Measurements from ENCODE around the gene ARHGEF12. TPM values are rescaled to one million over a fixed set of nuclear protein-coding genes. Genes with fewer than 3 reads are reported as not detected.

Gene ARHGEF12
- total RNA-seq, 1 donor from 2014 or later: 127 TPM

DNA sequence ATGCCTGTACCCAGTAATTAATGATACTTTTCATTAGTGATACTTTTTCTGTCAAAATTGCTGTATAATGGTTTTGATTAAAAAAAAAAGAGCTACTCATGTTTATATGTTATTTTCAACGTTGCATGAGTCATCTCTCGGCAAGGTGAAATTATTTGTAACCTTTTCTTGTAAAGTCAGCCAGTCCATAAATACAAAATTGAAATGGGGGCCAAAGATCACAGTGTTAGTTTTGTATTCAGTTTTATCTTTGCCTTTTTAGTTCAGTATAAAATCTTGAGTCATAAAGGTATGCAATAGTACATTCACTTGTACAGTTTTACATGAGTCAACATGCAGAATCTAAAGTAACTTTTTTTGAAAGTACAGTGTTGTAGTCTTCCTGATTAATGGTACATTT, 4.3 kb downstream of the ARHGEF12 start:
- DNase-seq (ENCODE audit: low spot score): no peak

- DNase-seq (ENCODE audit: low spot score): no peak
Measured at GRCh38 chr11:120342226-120342625, 6.0 kb downstream of the ARHGEF12 start.

- DNase-seq (ENCODE audit: low spot score): no peak
Measured at GRCh38 chr11:120342678-120343077, 6.5 kb downstream of the ARHGEF12 start.

DNA sequence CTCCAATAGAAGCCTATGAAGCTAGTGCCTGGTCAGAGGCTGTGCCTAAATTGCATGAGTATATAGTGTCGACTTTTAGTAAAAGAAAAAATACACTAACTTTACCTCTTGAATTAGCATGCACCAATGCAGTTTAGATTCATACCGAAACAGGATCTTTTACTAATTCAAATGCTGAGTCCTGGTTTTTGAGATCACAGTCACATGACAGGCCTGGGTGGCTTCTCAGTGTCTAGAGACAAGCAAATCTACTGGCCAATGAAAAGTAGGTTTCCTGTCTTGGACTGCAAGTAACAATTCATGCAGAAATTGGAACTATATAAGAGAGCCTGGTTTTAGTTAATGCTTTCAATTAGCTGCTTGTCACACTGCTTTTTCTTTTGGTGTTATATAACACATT, 7.2 kb downstream of the ARHGEF12 start:
- DNase-seq (ENCODE audit: low spot score): no peak

DNA sequence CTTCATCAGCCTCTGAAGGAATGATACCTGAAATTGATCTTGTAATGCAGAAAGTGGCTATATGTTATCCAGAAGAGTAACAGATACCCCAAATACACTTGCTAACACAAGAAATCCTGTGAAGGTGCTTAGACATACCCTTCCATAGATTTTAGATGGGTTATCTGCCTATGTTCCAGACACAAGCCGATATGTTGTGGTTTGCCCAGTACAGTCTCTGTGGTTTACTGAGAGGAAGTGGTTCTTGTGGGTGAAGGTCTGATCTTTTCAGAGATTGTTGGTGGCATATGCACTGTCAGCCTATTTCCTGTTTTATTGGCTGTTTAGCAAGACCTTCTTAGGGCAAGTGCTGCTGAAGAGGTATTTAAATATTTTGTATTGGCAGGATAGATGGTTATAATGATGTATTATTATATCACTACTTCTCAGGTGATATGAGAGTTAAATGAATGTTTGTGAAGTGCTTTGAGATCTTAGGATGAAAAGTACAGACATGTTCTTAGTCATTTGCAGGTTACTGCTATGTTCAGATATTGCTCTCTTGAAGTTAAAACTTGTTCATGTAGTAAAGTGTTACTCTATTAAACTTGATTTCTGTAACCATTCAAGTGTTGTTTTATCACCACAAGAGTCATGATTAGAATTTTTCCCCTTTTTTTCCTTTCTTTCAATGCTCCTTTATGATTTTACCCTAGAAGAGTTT, 8.2 kb downstream of the ARHGEF12 start:
- peak; percentile 35 for DNase-seq (ENCODE audit: low spot score)

GRCh38 chr11:120346233-120346632, 10.0 kb downstream of the ARHGEF12 start:
- no peak for DNase-seq (ENCODE audit: low spot score)

- no peak for DNase-seq (ENCODE audit: low spot score)
Measured at GRCh38 chr11:120350637-120351036, 14.4 kb downstream of the ARHGEF12 start.

GRCh38 chr11:120352405-120352804, 16.2 kb downstream of the ARHGEF12 start:
- no peak for DNase-seq (ENCODE audit: low spot score)

- DNase-seq (ENCODE audit: low spot score): no peak
Measured at GRCh38 chr11:120354068-120354467, 17.9 kb downstream of the ARHGEF12 start.

DNA sequence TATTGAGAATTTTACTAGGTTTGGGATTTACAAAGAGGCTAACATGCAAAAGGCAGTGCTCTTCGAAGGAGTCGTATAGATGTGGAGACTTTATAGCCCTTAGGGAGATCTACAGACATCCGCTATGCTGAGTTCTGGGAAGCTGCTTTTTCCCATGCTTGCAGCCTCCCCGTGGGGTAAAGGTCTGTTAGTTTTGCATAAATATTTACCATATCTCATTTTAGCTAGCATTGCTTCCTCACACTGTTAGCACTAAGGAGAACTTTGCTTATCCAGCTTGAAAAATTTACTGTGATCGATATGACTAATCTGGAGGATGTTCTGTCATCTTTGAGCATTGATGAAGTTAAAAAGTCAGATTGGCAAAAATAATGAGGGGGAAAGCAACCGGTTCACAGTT, 18.6 kb downstream of the ARHGEF12 start:
- DNase-seq (ENCODE audit: low spot score): no peak

DNA sequence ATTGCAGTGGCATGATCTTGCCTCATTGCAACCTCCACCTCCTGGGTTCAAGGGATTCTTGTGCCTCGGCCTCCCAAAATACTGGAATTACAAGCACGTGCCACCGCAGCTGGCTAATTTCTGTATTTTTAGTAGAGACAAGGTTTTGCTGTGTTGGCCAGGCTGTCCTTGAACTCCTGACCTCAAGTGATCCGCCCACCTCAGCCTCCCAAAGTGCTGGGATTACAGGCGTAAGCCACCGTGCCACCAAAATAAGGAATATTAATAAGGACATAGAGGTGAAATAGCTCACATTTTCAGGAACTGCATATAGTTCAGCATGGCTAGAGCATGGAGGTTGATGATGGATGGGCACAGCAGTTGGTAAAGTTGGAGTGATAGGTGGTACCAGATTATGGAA, 21.4 kb downstream of the ARHGEF12 start:
- DNase-seq (ENCODE audit: low spot score): no peak

DNA sequence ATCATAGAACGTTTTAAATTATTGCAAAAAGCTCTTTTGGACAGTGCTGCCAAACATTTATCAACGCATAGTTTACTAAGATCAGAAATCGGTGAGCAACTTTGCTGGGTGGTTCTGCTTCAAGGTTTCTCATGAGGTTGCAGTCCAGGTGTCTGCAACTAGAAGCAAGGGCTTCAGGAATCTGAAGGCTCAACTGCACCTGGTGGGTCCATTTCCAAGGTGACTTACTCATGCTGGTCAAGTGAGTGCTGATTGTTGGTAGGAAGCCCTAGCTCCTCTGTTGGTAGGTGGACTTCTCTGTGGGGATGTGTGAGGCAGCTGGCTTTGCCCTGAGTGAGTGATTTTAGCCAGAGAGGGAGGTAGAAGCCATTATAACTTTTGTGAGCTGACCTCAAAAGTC, 22.5 kb downstream of the ARHGEF12 start:
- DNase-seq (ENCODE audit: low spot score): no peak

- no peak for DNase-seq (ENCODE audit: low spot score)
Measured at GRCh38 chr11:120363436-120363835, 27.2 kb downstream of the ARHGEF12 start.

- no peak for DNase-seq (ENCODE audit: low spot score)
Measured at GRCh38 chr11:120365512-120365911, 29.3 kb downstream of the ARHGEF12 start.

- no peak for DNase-seq (ENCODE audit: low spot score)
Measured at GRCh38 chr11:120372296-120372695, 36.1 kb downstream of the ARHGEF12 start.

GRCh38 chr11:120375076-120375475, 38.9 kb downstream of the ARHGEF12 start:
- no peak for DNase-seq (ENCODE audit: low spot score)

- DNase-seq (ENCODE audit: low spot score): no peak
Measured at GRCh38 chr11:120376547-120377182, 40.5 kb downstream of the ARHGEF12 start.

- DNase-seq (ENCODE audit: low spot score): no peak
Measured at GRCh38 chr11:120378474-120378873, 42.3 kb downstream of the ARHGEF12 start.

GRCh38 chr11:120381401-120381800, 45.2 kb downstream of the ARHGEF12 start:
- no peak for DNase-seq (ENCODE audit: low spot score)

DNA sequence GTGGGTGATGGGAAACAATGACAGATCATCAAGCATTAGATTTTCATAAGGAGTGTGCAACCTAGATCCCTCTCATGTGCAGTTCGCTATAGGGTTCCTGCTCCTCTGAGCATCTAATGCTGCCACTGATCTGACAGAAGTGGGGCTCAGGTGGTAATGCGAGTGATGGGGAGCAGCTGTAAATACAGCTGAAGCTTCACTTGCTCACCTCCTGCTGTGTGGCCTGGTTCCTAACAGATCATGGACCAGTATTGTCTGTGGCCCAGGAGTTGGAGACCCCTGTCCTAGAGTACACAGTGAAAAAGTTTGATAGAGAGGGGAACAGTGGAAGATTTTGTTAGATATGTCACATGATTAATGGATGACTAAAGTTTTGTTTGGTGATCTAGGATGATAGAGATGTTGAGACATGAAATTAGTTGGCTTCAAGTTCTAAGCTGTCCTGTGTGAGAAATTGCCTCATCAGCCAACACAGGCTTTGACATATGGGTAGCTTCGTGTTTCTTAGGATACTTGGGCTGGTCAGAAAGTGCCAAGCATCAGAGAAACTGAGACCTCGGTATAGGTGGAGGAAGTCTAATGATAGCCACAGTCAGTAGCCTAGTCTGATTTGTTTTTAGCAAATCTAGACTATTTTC, 47.4 kb downstream of the ARHGEF12 start:
- DNase-seq (ENCODE audit: low spot score): no peak

DNA sequence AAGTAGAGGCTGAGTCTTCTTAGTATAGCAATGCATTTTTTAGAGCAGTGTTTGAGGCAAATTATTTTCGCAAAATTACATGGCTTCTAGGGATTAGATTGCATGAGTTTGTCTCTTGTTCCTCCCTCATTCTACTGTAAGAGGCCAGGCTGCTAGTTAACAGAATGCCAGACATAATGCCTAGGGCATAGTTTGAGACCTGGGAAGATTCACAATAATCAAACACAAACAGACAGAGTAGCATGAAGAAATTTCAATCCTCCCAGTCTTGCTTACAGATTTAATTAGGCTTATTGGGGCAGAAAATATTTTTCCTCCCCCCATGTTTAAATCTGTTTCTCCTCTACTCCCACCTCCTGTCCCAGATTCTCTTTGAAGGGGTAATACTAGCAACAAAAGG, 48.3 kb downstream of the ARHGEF12 start:
- no peak for DNase-seq (ENCODE audit: low spot score)

DNA sequence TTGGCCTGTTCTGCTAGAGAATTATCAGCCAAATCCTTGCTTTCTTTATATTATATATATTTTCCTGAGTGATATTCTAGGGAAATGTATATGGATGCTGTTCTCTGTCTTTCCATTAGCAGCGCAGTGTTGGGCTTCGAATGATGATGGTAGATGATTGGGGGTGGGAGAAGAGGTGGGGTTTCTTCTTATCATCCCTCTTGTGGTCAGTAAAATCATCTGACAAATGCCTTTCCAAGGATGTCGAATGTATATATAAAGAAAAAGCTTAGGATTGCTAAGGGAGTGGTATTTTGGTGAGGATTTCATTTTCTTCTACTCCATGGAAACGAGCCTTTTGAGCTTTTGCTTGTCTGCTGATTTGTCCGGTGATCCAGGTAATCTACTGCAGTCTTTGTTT, 48.9 kb downstream of the ARHGEF12 start:
- no peak for DNase-seq (ENCODE audit: low spot score)

- DNase-seq (ENCODE audit: low spot score): no peak
Measured at GRCh38 chr11:120385655-120386054, 49.4 kb downstream of the ARHGEF12 start.

Measured in mucosa of gallbladder (tissue), 1 donor.